ENCODE results near the gene AP5Z1. TPM values are rescaled to one million over a fixed set of nuclear protein-coding genes. Genes with fewer than 3 reads are reported as not detected.

The AP5Z1 gene
- total RNA-seq, 1 donor from 2014 or later: 41.5 TPM

- H3K4me3 Mint-ChIP-seq (ENCODE audit: low read depth): no peak overlapping the region
- no peaks in the 10 kb centered on the region for H3K27me3 Mint-ChIP-seq (ENCODE audit: low read depth)
- H3K9me3 Mint-ChIP-seq: no peaks in the 10 kb centered on the region
- H3K36me3 Mint-ChIP-seq (ENCODE audit: low read depth): peaks cover 33% of the 10 kb centered on the region
- H3K4me1 Mint-ChIP-seq (ENCODE audit: low read depth): peaks cover 37% of the 10 kb centered on the region
- no peak for DNase-seq (ENCODE audit: low spot score)
- intact Hi-C loops (cut with micrococcal nuclease): no loop called here
- H3K27ac Mint-ChIP-seq: no peak overlapping the region
Observed at GRCh38 chr7:4749363-4749762, 26.1 kb upstream of the AP5Z1 start.

GRCh38 chr7:4749798-4750197, 25.6 kb upstream of the AP5Z1 start:
- H3K9me3 Mint-ChIP-seq: no peaks in the 10 kb centered on the region
- peaks cover 34% of the 10 kb centered on the region for H3K4me1 Mint-ChIP-seq (ENCODE audit: low read depth)
- intact Hi-C loops (cut with micrococcal nuclease): no loop called here
- H3K27ac Mint-ChIP-seq: no peak overlapping the region
- no peak overlapping the region for H3K4me3 Mint-ChIP-seq (ENCODE audit: low read depth)
- peaks cover 34% of the 10 kb centered on the region for H3K36me3 Mint-ChIP-seq (ENCODE audit: low read depth)
- no peak for DNase-seq (ENCODE audit: low spot score)
- no peaks in the 10 kb centered on the region for H3K27me3 Mint-ChIP-seq (ENCODE audit: low read depth)

- Mint-ChIP-seq H3K4me3 (ENCODE audit: low read depth) (no peak overlapping the region), H3K27ac (no peak overlapping the region)
Observed at GRCh38 chr7:4751398-4751947, 23.9 kb upstream of the AP5Z1 start.

GRCh38 chr7:4753598-4754432, 21.6 kb upstream of the AP5Z1 start:
- Mint-ChIP-seq H3K4me1 (ENCODE audit: low read depth) (peaks cover 10% of the 10 kb centered on the region), H3K36me3 (ENCODE audit: low read depth) (peaks cover 26% of the 10 kb centered on the region), H3K27ac (no peak overlapping the region), H3K4me3 (ENCODE audit: low read depth) (no peak overlapping the region), H3K27me3 (ENCODE audit: low read depth) (no peaks in the 10 kb centered on the region), H3K9me3 (no peaks in the 10 kb centered on the region)
- intact Hi-C loops (cut with micrococcal nuclease): loop anchor here (1.0 kb wide), 1 partner anchor 143 kb away; no protein-coding TSS in a partner anchor
- peak; percentile 74 for DNase-seq (ENCODE audit: low spot score)

More at GRCh38 chr7:4751398-4751947, 23.9 kb upstream of the AP5Z1 start:
- Mint-ChIP-seq H3K4me1 (ENCODE audit: low read depth) (peaks cover 25% of the 10 kb centered on the region), H3K27me3 (ENCODE audit: low read depth) (no peaks in the 10 kb centered on the region), H3K36me3 (ENCODE audit: low read depth) (peaks cover 39% of the 10 kb centered on the region), H3K9me3 (no peaks in the 10 kb centered on the region)
- intact Hi-C loops (cut with micrococcal nuclease): no loop called here
- no peak for DNase-seq (ENCODE audit: low spot score)

GRCh38 chr7:4754433-4755010, 20.9 kb upstream of the AP5Z1 start:
- H3K4me3 Mint-ChIP-seq (ENCODE audit: low read depth): no peak overlapping the region
- H3K27me3 Mint-ChIP-seq (ENCODE audit: low read depth): no peaks in the 10 kb centered on the region
- intact Hi-C loops (cut with micrococcal nuclease): no loop called here
- no peak overlapping the region for H3K27ac Mint-ChIP-seq
- no peaks in the 10 kb centered on the region for H3K9me3 Mint-ChIP-seq
- peaks cover 8% of the 10 kb centered on the region for H3K4me1 Mint-ChIP-seq (ENCODE audit: low read depth)
- DNase-seq (ENCODE audit: low spot score): no peak
- H3K36me3 Mint-ChIP-seq (ENCODE audit: low read depth): peaks cover 23% of the 10 kb centered on the region

GRCh38 chr7:4755045-4755444, 20.4 kb upstream of the AP5Z1 start:
- Mint-ChIP-seq H3K9me3 (no peaks in the 10 kb centered on the region), H3K4me3 (ENCODE audit: low read depth) (no peak overlapping the region), H3K36me3 (ENCODE audit: low read depth) (peaks cover 29% of the 10 kb centered on the region), H3K4me1 (ENCODE audit: low read depth) (peaks cover 8% of the 10 kb centered on the region), H3K27ac (no peak overlapping the region), H3K27me3 (ENCODE audit: low read depth) (no peaks in the 10 kb centered on the region)
- DNase-seq (ENCODE audit: low spot score): no peak
- intact Hi-C loops (cut with micrococcal nuclease): no loop called here

GRCh38 chr7:4758111-4758510, 17.3 kb upstream of the AP5Z1 start:
- Mint-ChIP-seq H3K27ac (no peak overlapping the region), H3K4me3 (ENCODE audit: low read depth) (no peak overlapping the region), H3K36me3 (ENCODE audit: low read depth) (peaks cover 42% of the 10 kb centered on the region)

GRCh38 chr7:4758791-4759190, 16.6 kb upstream of the AP5Z1 start:
- Mint-ChIP-seq H3K36me3 (ENCODE audit: low read depth) (peaks cover 47% of the 10 kb centered on the region), H3K4me3 (ENCODE audit: low read depth) (no peak overlapping the region), H3K4me1 (ENCODE audit: low read depth) (peaks cover under 1% of the 10 kb centered on the region), H3K27me3 (ENCODE audit: low read depth) (no peaks in the 10 kb centered on the region), H3K9me3 (no peaks in the 10 kb centered on the region), H3K27ac (no peak overlapping the region)
- no peak for DNase-seq (ENCODE audit: low spot score)
- intact Hi-C loops (cut with micrococcal nuclease): no loop called here

More at GRCh38 chr7:4758111-4758510, 17.3 kb upstream of the AP5Z1 start:
- H3K9me3 Mint-ChIP-seq: no peaks in the 10 kb centered on the region
- intact Hi-C loops (cut with micrococcal nuclease): no loop called here
- no peaks in the 10 kb centered on the region for H3K27me3 Mint-ChIP-seq (ENCODE audit: low read depth)
- DNase-seq (ENCODE audit: low spot score): no peak
- H3K4me1 Mint-ChIP-seq (ENCODE audit: low read depth): peaks cover 5% of the 10 kb centered on the region

- Mint-ChIP-seq H3K36me3 (ENCODE audit: low read depth) (peaks cover 47% of the 10 kb centered on the region), H3K4me3 (ENCODE audit: low read depth) (no peak overlapping the region), H3K9me3 (no peaks in the 10 kb centered on the region), H3K4me1 (ENCODE audit: low read depth) (no peaks in the 10 kb centered on the region), H3K27ac (no peak overlapping the region), H3K27me3 (ENCODE audit: low read depth) (no peaks in the 10 kb centered on the region)
- DNase-seq (ENCODE audit: low spot score): no peak
- intact Hi-C loops (cut with micrococcal nuclease): no loop called here
Observed at GRCh38 chr7:4759211-4759610, 16.2 kb upstream of the AP5Z1 start.

- intact Hi-C loops (cut with micrococcal nuclease): no loop called here
- Mint-ChIP-seq H3K27me3 (ENCODE audit: low read depth) (no peaks in the 10 kb centered on the region), H3K36me3 (ENCODE audit: low read depth) (peaks cover 34% of the 10 kb centered on the region), H3K4me1 (ENCODE audit: low read depth) (no peaks in the 10 kb centered on the region), H3K4me3 (ENCODE audit: low read depth) (no peak overlapping the region), H3K27ac (no peak overlapping the region), H3K9me3 (no peaks in the 10 kb centered on the region)
- no peak for DNase-seq (ENCODE audit: low spot score)
Observed at GRCh38 chr7:4760952-4761351, 14.5 kb upstream of the AP5Z1 start.

- intact Hi-C loops (cut with micrococcal nuclease): no loop called here
Observed at GRCh38 chr7:4762121-4763055, 13.0 kb upstream of the AP5Z1 start.

GRCh38 chr7:4763091-4763793, 12.2 kb upstream of the AP5Z1 start:
- Mint-ChIP-seq H3K27me3 (ENCODE audit: low read depth) (no peaks in the 10 kb centered on the region), H3K36me3 (ENCODE audit: low read depth) (peaks cover 28% of the 10 kb centered on the region), H3K27ac (no peak overlapping the region)

More at GRCh38 chr7:4762121-4763055, 13.0 kb upstream of the AP5Z1 start:
- peaks cover 28% of the 10 kb centered on the region for H3K36me3 Mint-ChIP-seq (ENCODE audit: low read depth)
- H3K4me1 Mint-ChIP-seq (ENCODE audit: low read depth): no peaks in the 10 kb centered on the region
- H3K27ac Mint-ChIP-seq: no peak overlapping the region
- no peaks in the 10 kb centered on the region for H3K9me3 Mint-ChIP-seq
- DNase-seq (ENCODE audit: low spot score): no peak
- no peaks in the 10 kb centered on the region for H3K27me3 Mint-ChIP-seq (ENCODE audit: low read depth)
- H3K4me3 Mint-ChIP-seq (ENCODE audit: low read depth): no peak overlapping the region

More at GRCh38 chr7:4763091-4763793, 12.2 kb upstream of the AP5Z1 start:
- H3K4me3 Mint-ChIP-seq (ENCODE audit: low read depth): no peak overlapping the region
- H3K9me3 Mint-ChIP-seq: no peaks in the 10 kb centered on the region
- DNase-seq (ENCODE audit: low spot score): no peak
- intact Hi-C loops (cut with micrococcal nuclease): no loop called here
- H3K4me1 Mint-ChIP-seq (ENCODE audit: low read depth): no peaks in the 10 kb centered on the region

Measured in activated T-helper 2 cell treated with anti-CD3 and anti-CD28 coated beads, Interferon-gamma antibody, Interleukin-2, Interleukin-4, amounts not matched to agents 10 μg/mL and 5 μg/mL and 100 μg/mL, durations not matched to agents 14 hours and 24 hours and 36 hours (primary cell).